ENCODE results near the gene RGL3.
A peak's percentile ranks its signal among the peaks of the same experiment; 100 is the strongest.
"Not testable (repeated sequence)": the region's sequence is repeated elsewhere in the genome, so short reads cannot be mapped to it uniquely, and the experiment has no call there.

Gene RGL3

DNA sequence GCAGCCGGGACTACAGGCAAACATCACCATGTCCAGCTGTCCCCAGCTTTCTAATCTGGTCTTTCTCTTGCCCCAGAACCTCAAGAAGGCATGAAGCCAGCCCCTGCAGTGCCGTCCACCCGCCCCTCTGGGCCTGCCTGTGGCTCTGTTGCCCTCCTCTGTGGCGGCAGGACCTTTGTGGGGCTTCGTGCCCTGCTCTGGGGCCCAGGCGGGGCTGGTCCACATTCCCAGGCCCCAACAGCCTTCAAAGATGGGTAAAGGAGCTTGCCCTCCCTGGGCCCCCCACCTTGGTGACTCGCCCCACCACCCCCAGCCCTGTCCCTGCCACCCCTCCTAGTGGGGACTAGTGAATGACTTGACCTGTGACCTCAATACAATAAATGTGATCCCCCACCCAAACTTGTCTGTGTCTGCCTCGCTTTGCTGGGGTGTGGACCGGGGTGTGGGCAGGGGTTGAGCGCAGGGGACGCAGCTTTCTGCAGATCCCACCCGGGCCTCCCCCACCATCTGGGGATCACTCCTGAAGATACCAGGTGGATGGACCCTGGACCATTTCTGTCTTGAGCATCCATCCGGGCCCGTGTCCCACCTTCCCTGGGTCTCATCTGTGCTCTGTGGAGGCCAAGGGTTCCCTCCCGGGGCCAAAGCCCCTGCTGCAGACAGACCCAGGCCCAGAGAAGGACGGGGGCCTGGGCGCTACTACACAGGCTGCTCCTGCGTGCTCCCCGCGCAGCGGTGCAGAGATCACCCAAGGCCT lies 31.6 kb upstream of the RGL3 start:
- intact Hi-C loops (cut with DNase I), result no loop called here
- DNase-seq, result no peak

DNA sequence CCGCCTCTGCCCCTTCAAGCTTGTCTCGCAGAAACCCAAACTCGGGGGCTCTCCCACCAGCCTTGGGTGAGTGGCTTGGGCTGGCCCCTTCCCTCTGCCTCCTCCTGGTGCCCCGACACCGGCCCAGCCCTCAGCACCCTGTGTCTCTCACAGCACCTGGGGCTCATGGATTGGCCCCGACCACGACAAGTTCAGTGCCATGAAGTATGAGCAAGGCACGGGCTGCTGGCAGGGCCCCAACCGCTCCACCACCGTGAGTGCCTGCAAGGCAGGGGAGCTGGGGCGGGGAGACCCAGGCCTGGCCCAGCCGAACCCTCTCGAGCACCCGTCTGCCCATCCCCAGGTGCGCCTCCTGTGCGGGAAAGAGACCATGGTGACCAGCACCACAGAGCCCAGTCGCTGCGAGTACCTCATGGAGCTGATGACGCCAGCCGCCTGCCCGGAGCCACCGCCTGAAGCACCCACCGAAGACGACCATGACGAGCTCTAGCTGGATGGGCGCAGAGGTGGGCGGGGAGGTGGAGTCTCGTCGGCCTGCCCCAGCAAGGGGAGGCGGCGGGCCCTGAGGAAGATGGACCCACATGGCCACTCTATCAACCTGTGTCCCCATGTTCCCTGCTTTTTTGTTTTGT lies 29.9 kb upstream of the RGL3 start:
- peak in 1 of 10 donors; percentile 90 for DNase-seq
- intact Hi-C loops (cut with DNase I), result loop anchor here (5.0 to 10.0 kb wide), 2 partner anchors 67 to 314 kb away; partner anchors contain the start of gene EPOR

DNA sequence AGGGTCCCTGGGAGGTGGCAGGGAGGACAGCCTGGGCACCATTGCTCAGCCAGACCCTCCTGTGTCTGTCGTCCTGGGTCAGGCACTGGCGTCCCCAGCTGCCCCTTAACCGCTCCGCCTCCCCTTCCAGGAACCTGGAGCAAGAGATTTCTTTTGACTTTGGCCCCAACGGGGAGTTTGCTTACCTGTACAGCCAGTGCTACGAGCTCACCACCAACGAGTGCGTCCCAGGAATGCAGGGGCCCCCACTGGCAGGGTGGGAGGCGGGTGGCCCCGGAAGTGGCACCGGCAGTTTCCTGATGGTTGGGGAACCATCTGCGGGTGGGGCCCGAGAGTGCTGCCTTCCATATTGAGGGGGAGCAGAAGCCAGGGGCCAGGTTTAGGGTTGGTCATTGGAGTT lies 29.3 kb upstream of the RGL3 start:
- no peak for DNase-seq
- intact Hi-C loops (cut with DNase I), result loop anchor here (5.0 to 10.0 kb wide), 2 partner anchors 66 to 314 kb away; partner anchors contain the start of gene EPOR

DNA sequence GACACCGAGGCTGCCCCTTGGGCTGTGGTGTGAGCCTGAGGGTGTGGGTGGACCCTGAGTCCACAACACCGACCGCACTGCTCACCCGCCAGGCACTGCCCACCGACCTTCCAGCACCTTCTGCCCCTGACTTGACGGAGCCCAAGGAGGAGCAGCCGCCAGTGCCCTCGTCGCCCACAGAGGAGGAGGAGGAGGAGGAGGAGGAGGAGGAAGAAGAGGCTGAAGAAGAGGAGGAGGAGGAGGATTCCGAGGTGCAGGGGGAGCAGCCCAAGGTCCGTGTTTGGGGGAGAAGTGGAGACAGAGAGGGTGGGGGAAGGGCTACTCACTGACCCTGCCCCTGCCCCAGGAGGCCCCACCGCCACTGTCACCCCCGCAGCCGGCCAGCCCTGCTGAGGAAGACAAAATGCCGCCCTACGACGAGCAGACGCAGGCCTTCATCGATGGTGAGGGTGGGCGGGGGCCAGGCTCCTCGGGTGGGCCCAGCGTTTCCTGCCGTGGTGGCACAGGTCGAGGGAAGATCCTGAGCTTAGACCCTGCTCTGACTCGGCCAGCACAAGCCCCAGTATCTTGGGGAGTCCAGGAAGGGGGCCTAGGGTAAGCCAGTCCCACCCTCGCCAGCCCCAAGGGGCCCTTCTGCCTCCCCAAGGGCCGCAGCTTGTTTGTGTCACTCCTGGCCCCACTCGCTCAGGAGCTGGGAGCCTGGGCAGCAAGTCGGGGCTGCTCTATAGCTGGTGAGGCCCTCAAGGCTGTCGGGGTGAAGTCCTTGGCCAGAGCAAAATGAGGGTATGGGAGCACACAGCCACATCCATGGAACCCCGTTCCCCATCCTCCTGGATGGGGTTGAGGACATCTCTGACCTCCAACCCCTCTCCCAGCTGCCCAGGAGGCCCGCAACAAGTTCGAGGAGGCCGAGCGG lies 28.5 kb upstream of the RGL3 start:
- no peak for DNase-seq
- intact Hi-C loops (cut with DNase I), result loop anchor here (2.0 to 10.0 kb wide), 3 partner anchors 35 to 313 kb away; partner anchors contain the start of gene EPOR

DNA sequence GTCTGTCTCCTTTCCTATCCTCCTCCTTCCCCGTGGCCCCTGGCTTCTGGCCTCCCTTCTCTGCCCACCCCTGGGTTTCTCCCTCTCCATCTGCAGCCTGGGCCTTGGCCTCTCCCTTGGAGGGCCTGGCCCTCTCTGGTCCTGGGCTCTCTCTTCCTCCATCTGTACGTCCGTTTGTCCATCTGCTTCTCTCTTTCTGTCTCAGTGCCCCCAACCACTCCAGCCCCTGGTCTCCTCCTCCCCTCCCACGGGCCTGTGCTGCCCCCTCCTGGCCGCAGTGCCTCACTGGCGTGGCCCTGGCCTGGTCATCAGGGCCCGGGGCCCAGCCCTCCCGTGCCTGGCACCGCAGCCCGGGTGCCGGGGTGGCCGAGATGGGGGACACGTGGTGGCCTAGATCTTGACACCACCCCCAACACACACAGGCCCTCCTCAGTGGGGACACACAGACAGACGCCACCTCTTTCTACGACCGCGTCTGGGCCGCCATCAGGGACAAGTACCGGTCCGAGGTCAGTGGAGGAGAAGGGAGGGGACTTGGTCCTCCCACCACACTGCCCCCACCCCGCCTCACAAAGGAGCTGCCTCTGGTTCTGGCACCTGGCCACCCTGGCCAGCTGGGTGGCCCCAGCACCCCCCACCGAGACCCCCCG lies 27.7 kb upstream of the RGL3 start:
- intact Hi-C loops (cut with DNase I), result loop anchor here (1.0 to 10.0 kb wide), 4 partner anchors 36 to 312 kb away; partner anchors contain the start of gene EPOR
- DNase-seq, result peak; percentile 62 to 98 (median 88)

DNA sequence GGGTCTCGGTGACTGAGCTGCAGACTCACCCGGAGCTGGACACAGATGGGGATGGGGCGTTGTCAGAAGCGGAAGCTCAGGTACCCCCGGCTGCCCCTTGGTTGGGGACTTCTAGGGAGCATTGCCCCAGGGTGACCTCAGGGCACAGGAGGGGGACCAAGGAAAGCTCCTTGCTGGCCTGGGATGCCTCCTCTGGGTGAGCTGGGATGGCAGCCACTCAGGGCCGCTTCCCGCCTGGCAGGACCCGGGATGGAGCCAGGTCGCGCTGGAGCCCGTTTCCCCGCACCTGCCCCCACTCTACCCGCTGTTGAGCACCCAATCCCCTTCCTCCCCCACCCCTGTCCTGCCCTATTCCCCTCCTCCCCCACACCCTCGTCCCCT lies 27.1 kb upstream of the RGL3 start:
- intact Hi-C loops (cut with DNase I), result loop anchor here (1.0 to 10.0 kb wide), 4 partner anchors 37 to 311 kb away; partner anchors contain the start of gene EPOR
- DNase-seq, result no peak

DNA sequence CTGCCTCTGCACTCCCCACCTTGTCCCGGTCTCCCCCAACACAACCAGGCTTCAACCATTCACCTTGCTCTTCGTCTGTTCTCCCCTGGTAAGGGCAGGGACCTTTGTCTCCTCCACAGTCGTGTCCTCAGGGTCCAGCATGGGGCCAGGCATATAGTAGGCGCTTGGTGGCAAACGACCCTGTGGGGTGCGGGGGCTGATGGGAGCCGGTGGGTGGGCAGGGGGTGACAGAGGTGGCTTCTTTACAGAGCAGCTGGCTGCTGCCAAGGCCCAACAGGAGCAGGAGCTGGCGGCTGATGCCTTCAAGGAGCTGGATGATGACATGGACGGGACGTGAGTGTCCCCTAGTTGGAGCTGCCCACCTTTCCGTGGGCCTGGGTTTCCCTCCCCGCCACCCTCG lies 26.0 kb upstream of the RGL3 start:
- intact Hi-C loops (cut with DNase I), result loop anchor here (5.0 to 10.0 kb wide), 2 partner anchors 63 to 310 kb away; partner anchors contain the start of gene EPOR
- DNase-seq, result no peak

DNA sequence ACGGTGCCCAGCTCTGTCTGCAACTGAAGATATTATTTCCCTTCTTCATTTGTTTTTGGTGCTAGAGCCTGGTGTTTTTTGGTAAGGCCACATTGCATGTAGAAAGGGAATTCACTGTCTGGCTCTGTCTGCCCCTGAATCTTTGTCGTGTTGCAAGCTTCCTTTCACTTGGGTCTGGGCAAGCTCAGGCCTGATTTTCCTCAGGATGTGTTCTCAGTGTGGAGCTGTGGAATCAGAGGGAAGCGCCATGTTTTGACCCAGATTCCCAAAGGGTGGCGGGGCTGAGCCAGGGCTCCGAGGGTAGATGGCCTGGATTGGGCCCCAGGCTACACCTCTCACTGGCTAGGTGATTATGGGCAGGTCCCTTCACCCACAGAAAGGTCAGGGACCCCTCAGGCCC lies 24.9 kb upstream of the RGL3 start:
- DNase-seq, result no peak
- intact Hi-C loops (cut with DNase I), result loop anchor here (10.0 kb wide), 1 partner anchor 309 kb away; no protein-coding TSS in a partner anchor

DNA sequence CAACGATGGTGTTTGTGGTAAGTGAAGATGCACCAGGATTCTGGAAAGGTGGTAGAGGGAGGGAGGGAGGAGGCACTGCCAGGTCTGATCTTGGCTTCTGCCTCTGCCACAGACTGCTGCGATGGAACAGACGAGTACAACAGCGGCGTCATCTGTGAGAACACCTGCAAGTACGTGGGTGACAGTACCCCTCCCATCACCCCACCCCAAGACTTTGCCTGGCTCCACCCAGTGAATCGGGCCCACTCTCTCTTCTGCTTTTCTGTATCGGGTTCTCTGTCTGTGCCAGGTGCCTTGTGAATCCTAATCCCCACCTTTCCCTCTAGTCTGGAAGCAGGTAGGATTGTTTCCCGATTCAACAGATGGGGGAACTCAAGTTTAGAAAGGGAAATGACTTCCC lies 18.8 kb upstream of the RGL3 start:
- DNase-seq, result no peak
- intact Hi-C loops (cut with DNase I), result no loop called here

DNA sequence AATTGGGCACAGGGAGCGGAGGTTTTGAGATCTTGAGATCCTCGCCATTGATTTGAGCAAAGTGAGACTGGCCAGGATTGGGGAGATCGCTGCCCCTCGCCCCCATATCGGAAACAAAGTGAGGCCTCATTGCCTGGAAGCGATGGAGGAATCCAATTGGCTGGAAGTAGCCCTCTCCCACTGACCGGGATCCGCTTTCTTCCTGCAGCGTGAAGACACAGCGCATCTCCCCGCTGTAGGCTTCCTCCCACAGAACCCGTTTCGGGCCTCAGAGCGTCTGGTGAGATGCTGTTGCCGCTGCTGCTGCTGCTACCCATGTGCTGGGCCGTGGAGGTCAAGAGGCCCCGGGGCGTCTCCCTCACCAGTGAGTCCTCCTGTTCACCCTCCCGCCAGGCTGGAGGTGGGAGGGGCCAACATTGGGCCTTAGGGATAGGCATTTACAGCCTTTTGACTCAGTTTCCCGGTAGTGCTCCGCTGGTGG lies 16.8 kb upstream of the RGL3 start:
- intact Hi-C loops (cut with DNase I), result loop anchor here (2.0 kb wide), 1 partner anchor 47 kb away; no protein-coding TSS in a partner anchor
- no peak for DNase-seq

DNA sequence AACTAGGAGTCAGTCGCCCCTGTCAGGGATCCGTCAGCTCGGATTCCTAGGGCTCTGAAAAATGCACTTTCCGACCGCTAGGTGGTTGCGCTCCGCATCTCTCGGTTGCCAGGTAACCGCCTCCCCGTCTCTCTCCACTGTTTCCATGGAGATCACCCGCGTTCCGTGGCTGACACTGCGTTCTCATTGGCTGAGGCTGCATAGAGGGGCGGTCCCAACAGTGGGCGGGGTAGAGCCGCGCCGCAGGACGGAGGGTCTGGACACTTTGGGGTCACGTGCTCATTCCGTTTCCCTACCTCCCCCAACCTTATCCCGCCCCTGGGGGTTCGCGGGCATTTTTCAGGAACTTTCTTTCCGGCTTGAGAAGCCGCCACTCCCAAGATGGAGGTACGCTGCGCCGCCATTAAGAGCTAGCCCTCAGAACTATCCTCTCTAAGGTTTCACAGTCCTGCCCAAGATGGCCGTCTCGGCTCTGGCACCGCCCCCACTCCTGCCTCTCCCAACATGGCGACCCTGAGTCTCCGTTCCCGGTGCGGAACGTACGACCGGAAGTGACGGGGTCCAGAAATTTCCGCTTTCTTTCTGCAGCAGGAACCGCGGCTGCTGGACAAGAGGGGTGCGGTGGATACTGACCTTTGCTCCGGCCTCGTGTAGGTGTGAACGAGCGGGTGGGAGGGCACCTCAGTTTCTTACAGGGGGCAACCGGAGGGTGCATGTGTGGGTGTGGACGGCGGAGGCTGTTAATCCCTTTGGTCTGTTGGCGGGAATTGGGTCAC lies 16.1 kb upstream of the RGL3 start, which contains the start of the genes ODAD3 and PRKCSH:
ODAD3 (minus strand) TSS at position 65 of the 776 bp plus-strand sequence. CDS start 105 bp downstream, outside the sequence.
PRKCSH (plus strand) TSS at position 579 of the 776 bp plus-strand sequence. CDS start 483 bp downstream, outside the sequence.
- intact Hi-C loops (cut with DNase I), result loop anchor here (2.0 kb wide), 1 partner anchor 48 kb away; no protein-coding TSS in a partner anchor
- peak; percentile 99 to 100 (median 100) for DNase-seq

DNA sequence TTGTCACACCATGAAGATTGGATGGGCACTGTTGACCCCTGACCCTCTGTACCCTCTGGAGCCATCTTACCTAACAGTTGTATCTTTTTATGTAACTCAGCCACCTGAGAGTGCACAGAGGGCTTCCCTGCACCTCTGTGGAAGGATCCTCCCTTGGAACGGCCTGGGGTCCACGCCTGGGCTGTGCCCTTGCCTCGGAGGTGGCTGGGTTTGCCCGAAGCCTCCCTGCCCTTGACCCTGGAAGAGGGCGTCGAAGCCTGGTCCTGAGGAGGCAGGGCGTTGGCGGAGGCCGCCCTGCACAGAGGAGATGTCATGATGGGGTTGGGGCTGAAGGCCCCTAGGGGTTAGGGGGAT lies 15.6 kb upstream of the RGL3 start:
- intact Hi-C loops (cut with DNase I), result loop anchor here (2.0 to 5.0 kb wide), 2 partner anchors 48 to 52 kb away; partner anchors contain the start of gene EPOR
- no peak for DNase-seq

DNA sequence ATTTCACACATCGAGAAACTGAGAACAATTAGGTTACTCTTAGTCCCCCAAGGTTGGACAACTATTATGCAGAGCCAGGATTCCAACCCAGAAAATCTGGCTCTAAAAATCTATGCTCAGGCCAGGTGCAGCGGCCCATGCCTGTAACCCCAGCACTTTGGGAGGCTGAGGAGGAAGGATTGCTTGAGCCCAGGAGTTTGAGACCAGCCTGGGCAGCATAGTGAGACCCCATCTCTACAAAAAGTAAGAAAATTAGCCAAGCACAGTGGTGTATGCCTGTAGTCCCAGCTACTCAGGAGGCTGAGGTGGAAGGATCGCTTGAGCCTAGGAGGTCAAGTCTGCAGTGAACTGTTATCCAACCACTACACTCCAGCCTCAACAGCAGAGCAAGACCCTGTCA lies 14.4 kb upstream of the RGL3 start:
- DNase-seq, result not testable (repeated sequence)
- intact Hi-C loops (cut with DNase I), result loop anchor here (5.0 kb wide), 1 partner anchor 51 kb away; the partner anchor contains the start of gene EPOR

DNA sequence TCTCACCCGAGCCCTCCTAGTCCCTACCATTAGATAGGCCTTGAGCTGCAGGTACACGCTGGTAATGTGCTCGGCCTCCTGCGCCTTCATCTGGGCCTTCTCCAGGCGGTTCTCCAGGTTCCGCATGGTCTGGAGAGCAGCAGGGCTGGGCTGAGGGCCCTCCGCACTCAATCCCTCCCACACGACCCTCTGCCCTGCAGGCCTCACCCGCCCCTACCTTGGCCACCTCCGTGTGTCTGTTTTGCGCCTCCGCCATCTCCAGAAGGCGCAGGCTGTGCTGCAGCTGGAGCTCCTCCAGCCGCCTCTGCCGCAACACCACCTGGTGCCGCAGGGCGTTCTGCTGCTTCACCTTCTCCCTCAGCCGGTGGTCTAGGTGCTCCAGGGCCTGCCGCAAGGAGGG lies 7.5 kb upstream of the RGL3 start:
- no peak for DNase-seq
- intact Hi-C loops (cut with DNase I), result no loop called here

DNA sequence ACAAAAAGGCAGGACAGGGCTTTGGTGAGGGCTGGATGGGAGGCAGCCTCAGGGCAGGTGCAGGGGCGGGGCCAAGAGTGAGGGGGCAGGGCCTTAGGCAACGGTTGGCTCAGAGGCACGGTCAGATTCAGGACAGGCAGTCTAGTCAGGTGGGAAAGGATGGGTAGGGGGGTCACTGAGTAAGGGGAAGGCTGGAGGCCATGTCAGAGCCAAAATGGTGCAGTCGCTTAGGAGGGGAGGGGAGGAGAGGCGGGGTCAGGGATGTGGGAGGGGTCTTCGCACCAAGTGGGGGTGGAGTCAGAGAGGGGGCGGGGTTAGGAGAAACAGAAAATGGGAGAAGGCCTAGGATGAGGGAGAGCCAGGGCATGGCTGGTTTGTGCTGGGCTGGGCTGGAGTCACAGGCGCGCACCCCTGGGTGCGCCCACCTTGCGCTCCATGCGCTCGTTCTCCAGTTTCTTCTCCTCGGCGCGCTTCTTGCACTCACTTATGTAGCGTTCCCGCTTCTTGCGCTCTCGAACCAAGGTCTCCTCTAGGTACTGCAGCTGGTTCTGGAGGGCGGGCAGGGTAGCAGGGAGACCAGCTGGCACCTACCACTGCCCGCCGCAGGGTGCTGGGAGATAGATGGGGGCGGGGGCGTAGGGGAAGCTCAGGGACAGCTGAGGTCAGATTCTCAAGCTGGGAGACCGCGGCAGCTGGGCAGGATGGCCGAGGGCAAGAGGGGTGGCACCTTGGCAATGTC lies 6.8 kb upstream of the RGL3 start:
- intact Hi-C loops (cut with DNase I), result no loop called here
- no peak for DNase-seq

DNA sequence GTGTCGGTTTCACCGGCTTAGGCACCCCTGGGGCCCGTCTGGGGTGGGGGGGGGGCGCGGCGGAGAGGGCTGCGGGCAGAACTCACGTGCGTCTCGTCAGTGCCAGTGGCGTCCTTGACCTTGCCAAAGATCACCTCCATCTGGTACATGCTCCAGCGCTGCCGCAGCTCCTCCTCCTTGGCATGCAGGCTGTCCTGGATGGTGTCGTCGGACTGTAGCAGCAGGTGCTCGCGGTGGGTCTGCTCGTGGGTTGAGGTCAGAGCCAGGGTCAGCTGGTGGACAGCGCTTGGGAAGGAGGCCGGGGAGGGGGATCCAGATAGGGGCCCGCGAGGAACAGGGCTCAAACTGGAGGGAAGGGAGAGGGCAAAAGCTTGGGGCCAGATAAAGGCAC lies 4.7 kb upstream of the RGL3 start:
- intact Hi-C loops (cut with DNase I), result no loop called here

DNA sequence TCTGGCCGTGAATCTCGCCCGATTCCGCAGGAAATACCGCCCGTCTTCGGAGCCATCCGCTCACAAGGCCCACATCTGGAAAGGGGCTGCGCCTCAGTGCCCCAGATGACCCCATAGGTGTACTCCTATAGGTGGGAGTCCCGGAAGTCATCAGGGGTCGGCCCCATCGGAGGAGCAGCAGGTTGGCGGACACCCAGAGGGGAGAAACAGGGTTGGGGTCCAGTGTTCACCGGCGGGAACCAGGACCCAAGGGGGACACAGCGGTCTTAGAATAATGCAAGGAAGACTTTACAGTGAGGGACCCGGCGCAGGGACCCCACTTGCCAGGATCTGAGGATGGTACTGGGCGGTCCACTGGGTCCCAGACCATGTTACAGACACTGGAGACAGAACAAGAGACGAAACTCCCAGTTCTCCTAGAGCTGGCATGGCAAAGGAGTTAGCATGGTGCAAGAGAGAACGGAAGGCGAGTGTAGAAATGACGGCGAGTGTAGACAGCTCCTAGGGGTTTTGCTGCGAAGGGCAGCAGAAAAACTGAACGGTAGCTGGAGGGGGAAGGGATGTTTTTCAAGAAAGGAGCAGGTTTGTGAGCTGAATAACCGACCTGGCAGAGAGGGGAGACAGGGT lies 4.2 kb upstream of the RGL3 start:
- intact Hi-C loops (cut with DNase I), result no loop called here

More for the DNA sequence above, 4.7 kb upstream of the RGL3 start:
- no peak for DNase-seq

More for the DNA sequence above, 4.2 kb upstream of the RGL3 start:
- DNase-seq, result no peak

Measured in posterior cingulate gyrus (tissue), 11 donors.